OCI-LY1 (cell line): Measurements from ENCODE around the gene RCC1.
A peak's percentile ranks its signal among the peaks of the same experiment; 100 is the strongest.
"Not testable (repeated sequence)": the region's sequence is repeated elsewhere in the genome, so short reads cannot be mapped to it uniquely, and the experiment has no call there.

Experiments
- H2AFZ ChIP-seq: fragments of 200-600 bp; sonication (generic), shearing (Covaris generic); 2 replicates; pipeline ENCODE4 v1.6.0; 2014; ENCODE audit warnings: antibody characterized with exemption, mild to moderate bottlenecking, low read length
- H3F3A ChIP-seq: fragments of 200-600 bp; sonication (generic), shearing (Covaris generic); 2 replicates; pipeline ENCODE4 v1.6.0; 2014; ENCODE audit warnings: mild to moderate bottlenecking, antibody characterized with exemption, low read length, moderate library complexity; ENCODE audit not compliant: insufficient read depth
- H3K27ac ChIP-seq: fragments of 200-600 bp; sonication (generic); 2 replicates; pipeline ENCODE4 v1.5.1; 2014; ENCODE audit warnings: low read length, mixed run types, mild to moderate bottlenecking, low read depth; ENCODE audit not compliant: poor library complexity, severe bottlenecking
- H3K27me3 ChIP-seq: fragments of 200-600 bp; sonication (generic); 2 replicates; pipeline ENCODE4 v1.6.0; 2014; ENCODE audit warnings: antibody characterized with exemption, mild to moderate bottlenecking, low read length, moderate library complexity; ENCODE audit not compliant: insufficient read depth
- H3K36me3 ChIP-seq: fragments of 200-600 bp; sonication (generic); 2 replicates; pipeline ENCODE4 v1.6.1; 2014; ENCODE audit warnings: mild to moderate bottlenecking, antibody characterized with exemption, low read length, moderate library complexity, mixed read lengths; ENCODE audit not compliant: insufficient read depth
- H3K4me1 ChIP-seq: fragments of 200-600 bp; sonication (generic); 2 replicates; pipeline ENCODE4 v1.5.1; 2014; ENCODE audit warnings: mild to moderate bottlenecking, low read length, moderate library complexity; ENCODE audit not compliant: insufficient read depth, severe bottlenecking
- H3K4me2 ChIP-seq: fragments of 200-600 bp; sonication (generic), shearing (Covaris generic); 2 replicates; pipeline ENCODE4 v1.6.1; 2014; ENCODE audit warnings: low read length
- H3K4me3 ChIP-seq: fragments of 200-600 bp; sonication (generic); 2 replicates; pipeline ENCODE4 v1.5.1; 2014; ENCODE audit warnings: low read length, low read depth, mild to moderate bottlenecking, mixed read lengths; ENCODE audit not compliant: poor library complexity, severe bottlenecking
- H3K79me2 ChIP-seq: fragments of 200-600 bp; shearing (Covaris generic); 2 replicates; pipeline ENCODE4 v1.6.1; 2016; ENCODE audit warnings: mixed run types, low read length, mixed read lengths; ENCODE audit not compliant: insufficient read depth
- H3K9ac ChIP-seq: fragments of 200-600 bp; sonication (generic), shearing (Covaris generic); 2 replicates; pipeline ENCODE4 v1.6.1; 2014; ENCODE audit warnings: mild to moderate bottlenecking, low read length, mixed read lengths
- H3K9me2 ChIP-seq: fragments of 200-600 bp; sonication (generic), shearing (Covaris generic); 2 replicates; pipeline ENCODE4 v1.6.1; 2014; ENCODE audit warnings: low read depth, mild to moderate bottlenecking, low read length, mixed read lengths
- H3K9me3 ChIP-seq: fragments of 200-600 bp; shearing (Covaris generic); 2 replicates; pipeline ENCODE4 v1.6.1; 2014; ENCODE audit warnings: low read length, mixed read lengths
- H4K20me1 ChIP-seq: fragments of 200-600 bp; sonication (generic), shearing (Covaris generic); 2 replicates; pipeline ENCODE4 v1.6.0; 2016; ENCODE audit warnings: mild to moderate bottlenecking, low read length; ENCODE audit not compliant: insufficient read depth
- EZH2 ChIP-seq: fragments of 200-600 bp; sonication (generic), shearing (Covaris generic); IDR thresholded peaks from 2 replicates; pipeline ENCODE4 v1.8.0; 2017; ENCODE audit warnings: borderline replicate concordance, mixed run types, mild to moderate bottlenecking, antibody characterized with exemption, low read length, moderate library complexity, mixed read lengths
- TF ChIP-seq, protein P1 (sequence below): fragments of 200-600 bp; sonication (generic), shearing (Covaris generic); IDR thresholded peaks from 2 replicates; pipeline ENCODE4 v1.5.1; 2017; ENCODE audit warnings: mild to moderate bottlenecking, antibody characterized with exemption, low read length, moderate library complexity, mixed read lengths

Gene RCC1

DNA sequence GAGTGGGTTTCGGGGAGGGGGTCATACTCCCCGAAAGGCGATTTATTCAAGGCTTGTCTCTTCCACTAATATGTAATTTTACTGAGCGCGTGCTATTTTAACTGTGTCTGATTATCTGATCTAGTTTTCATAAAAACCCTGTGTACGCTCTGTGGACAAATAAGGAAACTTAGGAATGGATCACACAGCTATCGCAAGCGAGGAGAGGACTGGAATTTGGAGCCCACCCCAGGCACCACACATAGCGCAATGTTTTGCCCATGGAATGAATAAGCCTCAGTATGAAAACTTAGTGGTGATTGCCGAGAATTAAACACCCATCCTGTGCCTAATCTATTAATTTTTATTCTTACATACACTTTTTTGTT lies 76.4 kb downstream of the RCC1 start:
- peaks cover 8% of the 10 kb centered on the region; the same call in 1 of the 2 replicates for H3F3A ChIP-seq
- TF ChIP-seq, protein P1, sequence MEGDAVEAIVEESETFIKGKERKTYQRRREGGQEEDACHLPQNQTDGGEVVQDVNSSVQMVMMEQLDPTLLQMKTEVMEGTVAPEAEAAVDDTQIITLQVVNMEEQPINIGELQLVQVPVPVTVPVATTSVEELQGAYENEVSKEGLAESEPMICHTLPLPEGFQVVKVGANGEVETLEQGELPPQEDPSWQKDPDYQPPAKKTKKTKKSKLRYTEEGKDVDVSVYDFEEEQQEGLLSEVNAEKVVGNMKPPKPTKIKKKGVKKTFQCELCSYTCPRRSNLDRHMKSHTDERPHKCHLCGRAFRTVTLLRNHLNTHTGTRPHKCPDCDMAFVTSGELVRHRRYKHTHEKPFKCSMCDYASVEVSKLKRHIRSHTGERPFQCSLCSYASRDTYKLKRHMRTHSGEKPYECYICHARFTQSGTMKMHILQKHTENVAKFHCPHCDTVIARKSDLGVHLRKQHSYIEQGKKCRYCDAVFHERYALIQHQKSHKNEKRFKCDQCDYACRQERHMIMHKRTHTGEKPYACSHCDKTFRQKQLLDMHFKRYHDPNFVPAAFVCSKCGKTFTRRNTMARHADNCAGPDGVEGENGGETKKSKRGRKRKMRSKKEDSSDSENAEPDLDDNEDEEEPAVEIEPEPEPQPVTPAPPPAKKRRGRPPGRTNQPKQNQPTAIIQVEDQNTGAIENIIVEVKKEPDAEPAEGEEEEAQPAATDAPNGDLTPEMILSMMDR: no peak
- no peak for TF ChIP-seq EZH2
- no peaks in the 10 kb centered on the region for H3K27me3 ChIP-seq
- peak overlapping the region; percentile 86 for H3K4me3 ChIP-seq
- H3K27ac ChIP-seq: peak overlapping the region; percentile 31
- H4K20me1 ChIP-seq: no peaks in the 10 kb centered on the region
- H3K9me2 ChIP-seq: no peaks in the 10 kb centered on the region
- H3K9me3 ChIP-seq: no peaks in the 10 kb centered on the region
- H3K4me1 ChIP-seq: peaks cover 42% of the 10 kb centered on the region
- peaks cover 16% of the 10 kb centered on the region for H3K79me2 ChIP-seq
- peak overlapping the region; percentile 90 for H3K9ac ChIP-seq
- H3K4me2 ChIP-seq: peak overlapping the region; percentile 79
- H3K36me3 ChIP-seq: peaks cover 44% of the 10 kb centered on the region
- no peak overlapping the region for H2AFZ ChIP-seq

DNA sequence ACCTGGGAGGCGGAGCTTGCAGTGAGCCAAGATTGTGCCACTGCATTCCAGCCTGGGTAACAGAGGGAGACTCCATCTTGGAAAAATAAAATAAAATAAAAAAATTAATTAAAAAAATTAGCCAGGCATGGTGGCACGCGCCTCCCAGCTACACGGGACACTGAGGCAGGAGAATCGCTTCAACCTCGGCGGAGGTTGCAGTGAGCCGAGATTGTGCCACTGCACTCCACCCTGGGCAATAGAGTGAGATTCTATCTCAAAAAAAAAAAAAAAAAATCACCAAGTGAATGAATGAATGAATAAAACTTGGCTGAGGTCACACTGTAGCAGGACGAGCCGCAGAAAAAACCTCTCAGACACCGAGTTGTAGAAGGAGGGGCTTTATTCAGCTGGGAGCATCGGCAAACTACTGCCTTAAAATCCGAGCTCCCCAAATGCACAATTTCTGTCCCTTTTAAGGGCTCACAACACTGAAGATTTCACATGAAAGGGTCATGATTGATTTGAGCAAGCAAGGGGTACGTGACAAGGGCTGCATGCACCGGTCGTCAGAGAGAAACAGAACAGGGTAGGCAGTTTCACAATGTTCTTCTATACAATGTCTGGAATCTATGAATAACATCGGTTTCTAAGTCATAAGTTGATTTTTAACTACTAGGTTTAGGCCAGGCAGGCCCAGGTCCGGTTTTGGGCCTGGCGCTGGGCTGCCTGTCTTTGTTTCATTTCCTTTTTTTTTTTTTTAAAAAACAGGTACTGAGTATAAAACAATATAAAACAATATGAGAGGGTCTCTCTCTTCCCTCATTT lies 80.9 kb downstream of the RCC1 start:
- Histone ChIP-seq H3K4me2 (0 out of 2 replicates have a peak overlapping the region, but pooled peaks have one; percentile 5), H3K4me1 (peaks cover 28% of the 10 kb centered on the region), H3K27ac (peak overlapping the region; percentile 30)
- not testable (repeated sequence) for H3K36me3 ChIP-seq, H3F3A ChIP-seq, H3K9ac ChIP-seq, H3K79me2 ChIP-seq, H2AFZ ChIP-seq, H3K27me3 ChIP-seq, H4K20me1 ChIP-seq, H3K9me2 ChIP-seq, H3K9me3 ChIP-seq, H3K4me3 ChIP-seq
